ENCODE data around the gene PDE8A. TPM values are rescaled to one million over a fixed set of nuclear protein-coding genes. Genes with fewer than 3 reads are reported as not detected.

PDE8A gene
- total and polyA plus RNA-seq, 2 donors (not counting 3 experiments of a cell fraction or from before 2014, with no cell fraction given) = 21.3 to 45.7 TPM

GRCh38 chr15:85167568-85167967 is 185.9 kb downstream of the PDE8A start:
- DNase-seq (ENCODE audit: low read depth, low spot score) = no peak
- TF ChIP-seq MYC (IDR thresholded peaks at IDR 0.05; ENCODE audit: low read depth, low read length) = no peak
- no peak for TF ChIP-seq FOS (IDR thresholded peaks at IDR 0.05; ENCODE audit: borderline replicate concordance, insufficient read depth, low read length)
- no peak for TF ChIP-seq EZH2 (IDR thresholded peaks at IDR 0.05; ENCODE audit: borderline replicate concordance, low read depth, low read length, severe bottlenecking)
- no peak for TF ChIP-seq POLR2A (IDR thresholded peaks at IDR 0.05; ENCODE audit: low read depth, low read length)
- no peak for TF ChIP-seq GATA2 (IDR thresholded peaks at IDR 0.05; ENCODE audit: insufficient read depth, insufficient read length, low read depth, low read length)
- TF ChIP-seq POLR2AphosphoS5 (IDR thresholded peaks at IDR 0.05; ENCODE audit: insufficient read depth, low read depth, low read length) = no peak
- no peak for TF ChIP-seq CTCF (IDR thresholded peaks at IDR 0.05; ENCODE audit: extremely low read depth in 1 of 2, insufficient read depth in 1 of 2, low read depth in 1 of 2, low read length in 2 of 2)
- TF ChIP-seq JUN (IDR thresholded peaks at IDR 0.05; ENCODE audit: borderline replicate concordance, insufficient read depth, insufficient read length, low read depth) = no peak
- TF ChIP-seq MAX (IDR thresholded peaks at IDR 0.05; ENCODE audit: insufficient read depth, insufficient read length) = no peak
- intact Hi-C loops (cut with micrococcal nuclease) (no loop called here), dilution Hi-C loops (cut with MboI; ENCODE audit: extremely low pct_ligation_motif_present, low sequenced_read_pairs) (no loop called here)
- H3K27ac ChIP-seq (ENCODE audit: insufficient read depth, low read depth, low read length) = no peak overlapping the region
- no peaks in the 10 kb centered on the region for H3K9me1 ChIP-seq (replicated peaks; ENCODE audit: control insufficient read depth, extremely low read depth, insufficient read depth, low read length)
- H3K9me3 ChIP-seq (replicated peaks; ENCODE audit: control insufficient read depth, insufficient read depth, low read length) = peaks cover 2% of the 10 kb centered on the region
- CTCF ChIA-PET = interaction anchor here (1.1 to 2.1 kb wide), 11 partner anchors 8 to 212 kb away, joined by 3 to 45 read pairs (median 9); no protein-coding TSS in a partner anchor
- no peak overlapping the region for H3K4me3 ChIP-seq (replicated peaks in 1 of 3; ENCODE audit: insufficient read depth in 1 of 3, low read depth in 1 of 3, low read length in 3 of 3)
- no peaks in the 10 kb centered on the region for H4K20me1 ChIP-seq (replicated peaks; ENCODE audit: control insufficient read depth, extremely low read depth, insufficient read depth, low read length)
- POLR2A ChIA-PET = no interaction called here
- no peaks in the 10 kb centered on the region for H3K79me2 ChIP-seq (ENCODE audit: control insufficient read depth, insufficient read depth, low read length)
- H3K4me2 ChIP-seq (ENCODE audit: insufficient read depth, low read length) = no peak overlapping the region
- no peak overlapping the region for H3K9ac ChIP-seq (replicated peaks; ENCODE audit: extremely low read depth, insufficient read depth, low read length)
- H3K27me3 ChIP-seq (ENCODE audit: control insufficient read depth in 2 of 2, insufficient read depth in 2 of 2, low read length in 2 of 2) = no peaks in the 10 kb centered on the region
- no peaks in the 10 kb centered on the region for H3K4me1 ChIP-seq (ENCODE audit: control insufficient read depth, extremely low read depth, insufficient read depth, low read length)
- H2AFZ ChIP-seq (ENCODE audit: low read depth, low read length) = no peak overlapping the region
- no peaks in the 10 kb centered on the region for H3K36me3 ChIP-seq (ENCODE audit: control insufficient read depth in 2 of 2, extremely low read depth in 1 of 2, insufficient read depth in 2 of 2, low read length in 2 of 2)
- BruUV-seq (replicated peaks) = no TSS peak
- no peak for FAIRE-seq
